H9 (cell line): Measurements from ENCODE around the gene MUC5B. TPM values are rescaled to one million over a fixed set of nuclear protein-coding genes. Genes with fewer than 3 reads are reported as not detected.

Experiments used
- DNase-seq: peaks from one replicate; pipeline ENCODE4 v3.0.0-alpha.2; 2017
- H2AFZ ChIP-seq: one replicate; pipeline ENCODE4 v1.6.1; 2013; ENCODE audit warnings: mild to moderate bottlenecking, low read length, control low read depth, moderate library complexity
- H2AK5ac ChIP-seq: 2 replicates; pipeline ENCODE4 v1.6.1; 2013; ENCODE audit warnings: low read length, control low read depth, mixed read lengths; ENCODE audit not compliant: insufficient read length
- H2BK120ac ChIP-seq: one replicate; pipeline ENCODE4 v1.6.1; 2013; ENCODE audit warnings: low read depth, mild to moderate bottlenecking, low read length, control low read depth, inconsistent platforms; ENCODE audit not compliant: poor library complexity, severe bottlenecking
- H2BK12ac ChIP-seq: 2 replicates; pipeline ENCODE4 v1.6.1; 2013; ENCODE audit warnings: low read length, control low read depth, mixed read lengths, low read depth; ENCODE audit not compliant: insufficient read length
- H2BK15ac ChIP-seq: 2 replicates; pipeline ENCODE4 v1.6.1; 2013; ENCODE audit warnings: low read depth, low read length, control low read depth
- H2BK20ac ChIP-seq: one replicate; pipeline ENCODE4 v1.6.1; 2013; ENCODE audit warnings: low read depth, mild to moderate bottlenecking, low read length, control low read depth, inconsistent platforms; ENCODE audit not compliant: poor library complexity, severe bottlenecking
- H2BK5ac ChIP-seq: 2 replicates; pipeline ENCODE4 v1.6.1; 2013; ENCODE audit warnings: low read length, control low read depth, mixed read lengths; ENCODE audit not compliant: insufficient read length
- H3K14ac ChIP-seq: 2 replicates; pipeline ENCODE4 v1.6.1; 2013; ENCODE audit warnings: low read length, control low read depth; ENCODE audit not compliant: insufficient read depth
- H3K18ac ChIP-seq: 2 replicates; pipeline ENCODE4 v1.6.1; 2013; ENCODE audit warnings: low read depth, mild to moderate bottlenecking, mixed read lengths, low read length, control low read depth; ENCODE audit not compliant: insufficient read length
- H3K23ac ChIP-seq: 2 replicates; pipeline ENCODE4 v1.6.1; 2013; ENCODE audit warnings: low read length, control low read depth, mixed read lengths, low read depth; ENCODE audit not compliant: insufficient read length
- H3K23me2 ChIP-seq: 2 replicates; pipeline ENCODE4 v1.6.1; 2013; ENCODE audit warnings: low read depth, mild to moderate bottlenecking, mixed read lengths, low read length, control low read depth; ENCODE audit not compliant: insufficient read length, poor library complexity, severe bottlenecking
- H3K27ac ChIP-seq: 2 replicates; pipeline ENCODE4 v1.5.1; 2013; ENCODE audit warnings: low read length, control low read depth, mixed read lengths, low read depth; ENCODE audit not compliant: insufficient read length
- H3K27me3 ChIP-seq: 2 replicates; pipeline ENCODE4 v1.6.1; 2013; ENCODE audit warnings: low read length, control low read depth, inconsistent platforms; ENCODE audit not compliant: insufficient read depth
- H3K4ac ChIP-seq: 2 replicates; pipeline ENCODE4 v1.6.1; 2013; ENCODE audit warnings: low read depth, mild to moderate bottlenecking, control low read depth, inconsistent platforms, low read length, moderate library complexity
- H3K4me1 ChIP-seq: 2 replicates; pipeline ENCODE4 v1.6.1; 2013; ENCODE audit warnings: low read length, control low read depth, inconsistent platforms; ENCODE audit not compliant: insufficient read depth
- H3K4me2 ChIP-seq: 2 replicates; pipeline ENCODE4 v1.6.1; 2013; ENCODE audit warnings: low read length, control low read depth, mixed read lengths; ENCODE audit not compliant: insufficient read length, insufficient read depth
- H3K56ac ChIP-seq: 2 replicates; pipeline ENCODE4 v1.6.1; 2013; ENCODE audit warnings: low read depth, mild to moderate bottlenecking, mixed read lengths, low read length, control low read depth; ENCODE audit not compliant: insufficient read length
- H3K79me1 ChIP-seq: 2 replicates; pipeline ENCODE4 v1.6.1; 2013; ENCODE audit warnings: low read depth, mild to moderate bottlenecking, moderate library complexity, low read length, control low read depth, inconsistent platforms; ENCODE audit not compliant: insufficient read depth, poor library complexity, severe bottlenecking
- H3K79me2 ChIP-seq: 2 replicates; pipeline ENCODE4 v1.6.1; 2013; ENCODE audit warnings: low read length, control low read depth, inconsistent platforms; ENCODE audit not compliant: insufficient read depth
- H3K9ac ChIP-seq: 2 replicates; pipeline ENCODE4 v1.6.1; 2013; ENCODE audit warnings: low read length, control low read depth, mixed read lengths; ENCODE audit not compliant: insufficient read length; ENCODE audit errors: extremely low read depth
- H3K9me3 ChIP-seq: one replicate; pipeline ENCODE4 v1.6.1; 2013; ENCODE audit warnings: low read depth, low read length, inconsistent platforms; ENCODE audit not compliant: control insufficient read depth
- H3T11ph ChIP-seq: one replicate; pipeline ENCODE4 v1.6.1; 2013; ENCODE audit warnings: mild to moderate bottlenecking, low read length, control low read depth, inconsistent platforms
- H4K20me1 ChIP-seq: one replicate; pipeline ENCODE4 v1.6.1; 2013; ENCODE audit not compliant: control insufficient read depth, insufficient read length, insufficient read depth
- H4K5ac ChIP-seq: 2 replicates; pipeline ENCODE4 v1.6.1; 2013; ENCODE audit warnings: low read depth, mild to moderate bottlenecking, mixed read lengths, low read length, control low read depth; ENCODE audit not compliant: insufficient read length
- H4K8ac ChIP-seq: replicated peaks from 2 replicates; pipeline ENCODE4 v1.6.1; 2013; ENCODE audit warnings: low read length, control low read depth, mixed read lengths, low read depth; ENCODE audit not compliant: insufficient read length
- H4K91ac ChIP-seq: 2 replicates; pipeline ENCODE4 v1.6.1; 2013; ENCODE audit warnings: low read depth, mild to moderate bottlenecking, moderate library complexity, mixed read lengths, low read length, control low read depth; ENCODE audit not compliant: insufficient read length
- H3K27ac Mint-ChIP-seq, 3 experiments: 2 replicates in 2 of 3; 3 replicates in 1 of 3; pipeline ENCODE4 v1.8.0; 2020 to 2021; ENCODE audit warnings: mixed read lengths in 3 of 3, mild to moderate bottlenecking in 1 of 3, moderate library complexity in 1 of 3
- H3K27me3 Mint-ChIP-seq: 2 replicates; pipeline ENCODE4 v1.8.0; 2021; ENCODE audit warnings: low read depth, mild to moderate bottlenecking, moderate library complexity, mixed read lengths
- H3K36me3 Mint-ChIP-seq, 3 experiments: 2 replicates in 2 of 3; 3 replicates in 1 of 3; pipeline ENCODE4 v1.8.0; 2020 to 2021; ENCODE audit warnings: low read depth in 3 of 3, mixed read lengths in 3 of 3; ENCODE audit not compliant: insufficient read depth in 1 of 3
- H3K4me1 Mint-ChIP-seq, 2 experiments: 2 replicates each; pipeline ENCODE4 v1.8.0; 2020; ENCODE audit warnings: mixed read lengths in 2 of 2
- H3K4me3 Mint-ChIP-seq, 2 experiments: 2 replicates in 1 of 2; 3 replicates in 1 of 2; pipeline ENCODE4 v1.8.0; 2020 to 2021; ENCODE audit warnings: mild to moderate bottlenecking in 2 of 2, mixed read lengths in 2 of 2, moderate library complexity in 1 of 2
- H3K9me3 Mint-ChIP-seq, 2 experiments: 2 replicates in 1 of 2; 3 replicates in 1 of 2; pipeline ENCODE4 v1.8.0; 2020; ENCODE audit warnings: mild to moderate bottlenecking in 2 of 2, mixed read lengths in 2 of 2, moderate library complexity in 1 of 2
- CTCF ChIP-seq: fragments of 200-600 bp; sonication (generic); conservative IDR thresholded peaks from 3 replicates; pipeline ENCODE4 v1.8.0; 2021; ENCODE audit warnings: antibody characterized with exemption, mild to moderate bottlenecking
- WGBS: extraction: QIAGEN DNeasy Blood & Tissue Kit; methylation state at CpG from one replicate; pipeline ENCODE4 v1.1.7; 2013; ENCODE audit warnings: missing lambda C conversion rate, low lambda C conversion rate, mixed read lengths; ENCODE audit not compliant: insufficient read length; ENCODE audit errors: extremely low coverage; 5-methylcytosine and 5-hydroxymethylcytosine counted together
- total RNA-seq: library from RNA; stranded (reverse); gene quantifications from 2 replicates; pipeline ENCODE4 v1.2.1, GENCODE V29; 2021

Gene MUC5B
- total RNA-seq, 1 experiment from 2014 or later: not detected

GRCh38 chr11:1267441-1268100, 44.7 kb downstream of the MUC5B start:
- H3K4me1 ChIP-seq: no peaks in the 10 kb centered on the region
- no peaks in the 10 kb centered on the region for H3K23me2 ChIP-seq
- no peak overlapping the region for H2AK5ac ChIP-seq
- H3K9me3 ChIP-seq: no peaks in the 10 kb centered on the region
- H2BK120ac ChIP-seq: no peak overlapping the region
- WGBS: no CpG with 5 or more reads among the region's 9 CpGs
- no peak overlapping the region for H3K27ac ChIP-seq
- H3K9me3 Mint-ChIP-seq: peaks cover 19 to 23% of the 10 kb centered on the region in 2 experiments
- H4K8ac ChIP-seq: no peak overlapping the region
- H3K4ac ChIP-seq: no peak overlapping the region
- H3K23ac ChIP-seq: no peak overlapping the region
- no peaks in the 10 kb centered on the region for H3K79me1 ChIP-seq
- no peak overlapping the region for H3K4me3 Mint-ChIP-seq
- no peak overlapping the region for H3T11ph ChIP-seq
- H2BK20ac ChIP-seq: no peak overlapping the region
- H3K27ac Mint-ChIP-seq: no peak overlapping the region
- DNase-seq: no peak
- peaks cover 5 to 13% of the 10 kb centered on the region in 2 experiments for H3K4me1 Mint-ChIP-seq
- H3K27me3 ChIP-seq: no peaks in the 10 kb centered on the region
- no peaks in the 10 kb centered on the region for H4K20me1 ChIP-seq
- H3K4me2 ChIP-seq: no peak overlapping the region
- H4K5ac ChIP-seq: no peak overlapping the region
- H2BK5ac ChIP-seq: no peak overlapping the region
- no peak overlapping the region for H3K18ac ChIP-seq
- no peak overlapping the region for H2AFZ ChIP-seq
- H3K27me3 Mint-ChIP-seq: peaks cover 5% of the 10 kb centered on the region; the same call in 1 of the 2 replicates
- peaks cover 11 to 13% (median 12%) of the 10 kb centered on the region in 3 experiments for H3K36me3 Mint-ChIP-seq
- TF ChIP-seq CTCF: no peak
- no peak overlapping the region for H3K14ac ChIP-seq
- H2BK15ac ChIP-seq: no peak overlapping the region
- H2BK12ac ChIP-seq: no peak overlapping the region
- H4K91ac ChIP-seq: no peak overlapping the region
- no peaks in the 10 kb centered on the region for H3K79me2 ChIP-seq
- no peak overlapping the region for H3K56ac ChIP-seq
- H3K9ac ChIP-seq: no peak overlapping the region
